Transverse colon (tissue), 4 donors: Measurements from ENCODE around the gene ASXL1. TPM values are rescaled to one million over a fixed set of nuclear protein-coding genes. Genes with fewer than 3 reads are reported as not detected.

ENCODE experiments used
- DNase-seq: peaks from one replicate; pipeline ENCODE4 v3.0.0-alpha.2; 2019
- H3K27ac ChIP-seq, 4 donors: fragments of 200-600 bp; sonication (generic); 2 replicates each; pipeline ENCODE4 v1.5.1; 2016 to 2018; ENCODE audit warnings: inconsistent platforms in 4 of 4
- H3K27me3 ChIP-seq: fragments of 200-600 bp; sonication (generic); 2 replicates; pipeline ENCODE4 v1.5.1; 2017; ENCODE audit warnings: inconsistent platforms
- H3K36me3 ChIP-seq, 4 donors: fragments of 200-600 bp; sonication (generic); 2 replicates each; pipeline ENCODE4 v1.5.1; 2017 to 2019; ENCODE audit warnings: inconsistent platforms in 4 of 4
- H3K4me1 ChIP-seq, 4 donors: fragments of 200-600 bp; sonication (generic); 2 replicates each; pipeline ENCODE4 v1.5.1; 2017 to 2020; ENCODE audit warnings: inconsistent platforms in 4 of 4
- H3K4me3 ChIP-seq, 4 donors: fragments of 200-600 bp; sonication (generic); 1 replicate in 1 of 4; 2 replicates in 3 of 4; pipeline versions ENCODE4 v1.5.1 to v1.6.1; 2017 to 2019; ENCODE audit warnings: inconsistent platforms in 4 of 4
- H3K9me3 ChIP-seq, 2 donors: fragments of 200-600 bp; sonication (generic); 2 replicates each; pipeline ENCODE4 v1.5.1; 2017 to 2019; ENCODE audit warnings: inconsistent platforms in 2 of 2
- CTCF ChIP-seq, 5 experiments: fragments of 200-600 bp in 3 of 5; fragments of 450-650 bp in 2 of 5; sonication (generic) in 3 of 5; IDR thresholded peaks; 1 replicate in 2 of 5; 2 replicates in 3 of 5; pipeline ENCODE4 v1.5.1; 2016 to 2017; ENCODE audit warnings: antibody characterized with exemption in 5 of 5, inconsistent platforms in 3 of 5, mild to moderate bottlenecking in 2 of 5, moderate library complexity in 1 of 5
- EP300 ChIP-seq: sonication (generic); formaldehyde crosslinking; IDR thresholded peaks from one replicate; pipeline ENCODE4 v1.6.1; 2017; ENCODE audit warnings: antibody characterized with exemption, low read depth
- POLR2A ChIP-seq: fragments of 450-650 bp; IDR thresholded peaks from one replicate; pipeline ENCODE4 v1.6.1; 2016; ENCODE audit warnings: antibody characterized with exemption, mild to moderate bottlenecking, moderate library complexity
- POLR2AphosphoS5 ChIP-seq, 3 donors: sonication (generic); formaldehyde crosslinking; IDR thresholded peaks; one replicate each; pipeline ENCODE4 v1.6.1; 2016; ENCODE audit warnings: antibody characterized with exemption in 3 of 3
- WGBS, 2 donors: methylation state at CpG; one replicate each; pipeline ENCODE4 v1.1.5; 2018; ENCODE audit warnings: low coverage in 1 of 2; 5-methylcytosine and 5-hydroxymethylcytosine counted together
- in situ Hi-C, 4 donors: fragments of 200-750 bp; cut with MboI; loops; one replicate each; pipeline versions ENCODE4 v1.15.0 to v1.15.1; 2017; ENCODE audit warnings: low sequenced_read_pairs in 3 of 4, low pct_ligation_motif_present in 1 of 4, low pct_unique_long_range_greater_than_20kb in 1 of 4
- intact Hi-C: fragments of 100-400 bp; cut with DNase I; formaldehyde crosslinking; loops from one replicate; pipeline ENCODE4 v1.15.1; 2023; ENCODE audit warnings: low total_unique reads
- total RNA-seq, 4 donors: library from RNA; depleted of rRNA; stranded (reverse); fragments of >200 nt; gene quantifications; one replicate each; pipeline ENCODE4 v1.1.0, GENCODE V29; 2016

ASXL1 gene
- total RNA-seq, 4 donors from 2014 or later = 39.6 to 293 (median 92.8) TPM

- Histone ChIP-seq H3K27me3 (no peaks in the 10 kb centered on the region), H3K36me3 (no peaks in the 10 kb centered on the region), H3K4me1 (peaks cover 9 to 52% (median 39%) of the 10 kb centered on the region in 4 donors), H3K9me3 (no peaks in the 10 kb centered on the region), H3K4me3 (peak overlapping the region; percentile 81 to 99 (median 96)), H3K27ac (peak overlapping the region; percentile 94 to 98 (median 98))
- no peak for DNase-seq
- 0% methylated on average over 4 of the region's 35 CpGs; no CpG with 5 or more reads in 1 of the 2 donors for WGBS, 2 donors
- in situ Hi-C loops (loop anchor here in 1 of 4 donors (25.0 kb wide), 1 partner anchor 96 kb away; no protein-coding TSS in a partner anchor), intact Hi-C loops (loop anchor here (5.0 kb wide), 1 partner anchor 124 kb away; no protein-coding TSS in a partner anchor)
- TF ChIP-seq POLR2AphosphoS5 (IDR thresholded peaks at IDR 0.05) (no peak), CTCF (IDR thresholded peaks at IDR 0.05) (no peak), EP300 (no peak), POLR2A (no peak)
Measured at GRCh38 chr20:32358632-32358882, 426 bp downstream of the ASXL1 start.

GRCh38 chr20:32358883-32359632 lies 927 bp downstream of the ASXL1 start:
- H3K4me3 ChIP-seq = peak overlapping the region; percentile 81 to 99 (median 96)
- WGBS, 2 donors = 0% methylated on average over 42 of the region's 46 CpGs; no CpG with 5 or more reads in 1 of the 2 donors
- H3K4me1 ChIP-seq = peaks cover 9 to 57% (median 41%) of the 10 kb centered on the region in 4 donors
- TF ChIP-seq POLR2AphosphoS5 (IDR thresholded peaks at IDR 0.05) (peak; percentile 63 to 71 (median 67)), CTCF (IDR thresholded peaks at IDR 0.05) (no peak), POLR2A (peak; percentile 30), EP300 (no peak)
- in situ Hi-C loops (loop anchor here in 1 of 4 donors (25.0 kb wide), 1 partner anchor 97 kb away; no protein-coding TSS in a partner anchor), intact Hi-C loops (loop anchor here (5.0 kb wide), 1 partner anchor 123 kb away; no protein-coding TSS in a partner anchor)
- H3K9me3 ChIP-seq = no peaks in the 10 kb centered on the region
- no peaks in the 10 kb centered on the region for H3K27me3 ChIP-seq
- peak overlapping the region; percentile 94 to 98 (median 98) for H3K27ac ChIP-seq
- no peaks in the 10 kb centered on the region for H3K36me3 ChIP-seq
- DNase-seq = peak; percentile 84

- WGBS, 2 donors = 8 to 11% methylated on average over 4 to 11 of the region's 11 CpGs
- H3K4me1 ChIP-seq = peaks cover 9 to 62% (median 44%) of the 10 kb centered on the region in 4 donors
- peak overlapping the region; percentile 81 to 99 (median 96) for H3K4me3 ChIP-seq
- no peak for DNase-seq
- TF ChIP-seq EP300 (no peak), POLR2AphosphoS5 (IDR thresholded peaks at IDR 0.05) (no peak), CTCF (IDR thresholded peaks at IDR 0.05) (no peak), POLR2A (no peak)
- intact Hi-C loops (loop anchor here (5.0 kb wide), 1 partner anchor 123 kb away; no protein-coding TSS in a partner anchor), in situ Hi-C loops (loop anchor here in 1 of 4 donors (25.0 kb wide), 1 partner anchor 97 kb away; no protein-coding TSS in a partner anchor)
- no peaks in the 10 kb centered on the region for H3K9me3 ChIP-seq
- no peaks in the 10 kb centered on the region for H3K27me3 ChIP-seq
- no peaks in the 10 kb centered on the region for H3K36me3 ChIP-seq
- H3K27ac ChIP-seq = peak overlapping the region; percentile 94 to 98 (median 98)
Measured at GRCh38 chr20:32359633-32360332, 1.7 kb downstream of the ASXL1 start.

- H3K4me1 ChIP-seq = peaks cover 9 to 66% (median 44%) of the 10 kb centered on the region in 4 donors
- in situ Hi-C loops (loop anchor here in 1 of 4 donors (25.0 kb wide), 1 partner anchor 98 kb away; no protein-coding TSS in a partner anchor), intact Hi-C loops (no loop called here)
- no peak for DNase-seq
- no peaks in the 10 kb centered on the region for H3K9me3 ChIP-seq
- no peaks in the 10 kb centered on the region for H3K27me3 ChIP-seq
- WGBS, 2 donors = 11% methylated on average over 4 to 5 of the region's 5 CpGs
- no peaks in the 10 kb centered on the region for H3K36me3 ChIP-seq
- peak overlapping the region in 3 of 4 donors; percentile 81 to 99 (median 94) for H3K4me3 ChIP-seq
- peak overlapping the region; percentile 94 to 98 (median 98) for H3K27ac ChIP-seq
- no peak for TF ChIP-seq EP300
Measured at GRCh38 chr20:32360333-32360634, 2.2 kb downstream of the ASXL1 start.
